H1 (cell line): ENCODE measurements around the gene CUX1. TPM values are rescaled to one million over a fixed set of nuclear protein-coding genes. Genes with fewer than 3 reads are reported as not detected.

Experiments
- CTCF ChIA-PET: fragments of 300-600 bp; sonication (Branson Sonifier 250); formaldehyde crosslinking; loops from one replicate; lab custom pipeline; 2021; ENCODE audit not compliant: partially characterized antibody; lab: Charles Lee
- POLR2A ChIA-PET: fragments of 300-600 bp; sonication (Branson Sonifier 250); formaldehyde crosslinking; loops from one replicate; lab custom pipeline; 2021; ENCODE audit warnings: inconsistent platforms; ENCODE audit not compliant: partially characterized antibody; lab: Charles Lee
- DNase-seq, 2 experiments: peaks; one replicate each; pipeline versions ENCODE4 v3.0.0 to v3.0.0-alpha.2; 2010 to 2022; ENCODE audit warnings: low spot score in 2 of 2, low read depth in 1 of 2, mixed read lengths in 1 of 2
- FAIRE-seq: peaks from 2 replicates; lab custom pipeline; 2011; peaks lifted over from hg19 to GRCh38; lab: Jason Lieb, UNC
- H2AFZ ChIP-seq: 2 replicates; pipeline ENCODE4 v1.8.1; 2012; ENCODE audit warnings: low read length, inconsistent platforms
- H2AK5ac ChIP-seq: 2 replicates; pipeline ENCODE4 v1.6.1; 2013; ENCODE audit warnings: low read depth, low read length
- H2BK120ac ChIP-seq: replicated peaks from 2 replicates; pipeline ENCODE3; 2013; ENCODE audit warnings: low read depth, low read length, inconsistent platforms
- H2BK12ac ChIP-seq: 2 replicates; pipeline ENCODE4 v1.6.1; 2013; ENCODE audit warnings: low read depth, low read length
- H2BK15ac ChIP-seq: 2 replicates; pipeline ENCODE4 v1.6.1; 2013; ENCODE audit warnings: low read length
- H2BK20ac ChIP-seq: 2 replicates; pipeline ENCODE4 v1.6.1; 2013; ENCODE audit warnings: low read length
- H2BK5ac ChIP-seq: 2 replicates; pipeline ENCODE4 v1.6.1; 2013; ENCODE audit warnings: low read depth, low read length
- H3K14ac ChIP-seq: 2 replicates; pipeline ENCODE4 v1.6.1; 2013; ENCODE audit warnings: inconsistent platforms; ENCODE audit not compliant: insufficient read length
- H3K18ac ChIP-seq: 2 replicates; pipeline ENCODE4 v1.6.1; 2013; ENCODE audit warnings: low read length; ENCODE audit errors: extremely low read depth
- H3K23ac ChIP-seq: 2 replicates; pipeline ENCODE4 v1.6.1; 2013; ENCODE audit warnings: inconsistent platforms; ENCODE audit not compliant: insufficient read length
- H3K23me2 ChIP-seq: 2 replicates; pipeline ENCODE4 v1.6.1; 2013; ENCODE audit warnings: low read depth, low read length
- H3K27ac ChIP-seq: 2 replicates; pipeline ENCODE4 v1.6.1; 2011; ENCODE audit warnings: low read depth, low read length, inconsistent platforms
- H3K27me3 ChIP-seq, 4 experiments: replicated peaks in 1 of 4; 1 replicate in 1 of 4; 2 replicates in 3 of 4; pipeline versions ENCODE4 v1.6.1 to v1.8.1; 2011 to 2013; ENCODE audit warnings: low read length in 3 of 4, mild to moderate bottlenecking in 3 of 4, inconsistent platforms in 2 of 4, mixed read lengths in 2 of 4, moderate library complexity in 1 of 4; ENCODE audit not compliant: control insufficient read depth in 3 of 4, insufficient read depth in 3 of 4; ENCODE audit errors: extremely low read depth in 1 of 4
- H3K36me3 ChIP-seq, 4 experiments: 2 replicates each; pipeline versions ENCODE4 v1.6.1 to v1.8.1; 2011 to 2013; ENCODE audit warnings: mild to moderate bottlenecking in 4 of 4, low read length in 3 of 4, moderate library complexity in 2 of 4, control low read depth in 1 of 4, inconsistent platforms in 1 of 4; ENCODE audit not compliant: insufficient read depth in 4 of 4, control insufficient read depth in 2 of 4
- H3K4ac ChIP-seq: replicated peaks from 2 replicates; pipeline ENCODE3; 2013; ENCODE audit warnings: low read length, low read depth, mixed read lengths, inconsistent platforms; ENCODE audit not compliant: insufficient read length
- H3K4me1 ChIP-seq, 4 experiments: replicated peaks in 1 of 4; 1 replicate in 1 of 4; 2 replicates in 3 of 4; pipeline versions ENCODE4 v1.6.1 to v1.8.1; 2011 to 2013; ENCODE audit warnings: low read length in 3 of 4, inconsistent platforms in 2 of 4, mixed read lengths in 1 of 4; ENCODE audit not compliant: insufficient read depth in 4 of 4, control insufficient read depth in 3 of 4
- H3K4me2 ChIP-seq, 2 experiments: 2 replicates each; pipeline versions ENCODE4 v1.6.1 to v1.8.1; 2011 to 2013; ENCODE audit warnings: low read depth in 2 of 2, low read length in 2 of 2, control low read depth in 1 of 2, inconsistent platforms in 1 of 2, mild to moderate bottlenecking in 1 of 2; ENCODE audit not compliant: insufficient read depth in 1 of 2
- H3K4me3 ChIP-seq, 4 experiments: fragments of 200-600, 300-600 bp in 1 of 4; sonication (generic), shearing (Covaris generic), sonication (Bioruptor Twin) in 1 of 4; 2 replicates each; pipeline versions ENCODE4 v1.5.1 to v1.8.1; 2011 to 2016; ENCODE audit warnings: low read length in 4 of 4, low read depth in 3 of 4, control low read depth in 2 of 4, inconsistent platforms in 2 of 4, mild to moderate bottlenecking in 2 of 4, mixed read lengths in 1 of 4, moderate library complexity in 1 of 4; ENCODE audit not compliant: insufficient read depth in 2 of 4; ENCODE audit errors: extremely low read depth in 1 of 4
- H3K56ac ChIP-seq: replicated peaks from 2 replicates; pipeline ENCODE3; 2013; ENCODE audit warnings: low read depth, mild to moderate bottlenecking, mixed read lengths, low read length, inconsistent platforms; ENCODE audit not compliant: insufficient read length
- H3K79me1 ChIP-seq: 2 replicates; pipeline ENCODE4 v1.6.1; 2013; ENCODE audit warnings: low read depth, low read length, control low read depth
- H3K79me2 ChIP-seq, 2 experiments: 2 replicates each; pipeline versions ENCODE4 v1.6.1 to v1.8.1; 2012 to 2013; ENCODE audit warnings: low read length in 2 of 2, mild to moderate bottlenecking in 2 of 2, inconsistent platforms in 1 of 2; ENCODE audit not compliant: insufficient read depth in 2 of 2, control insufficient read depth in 1 of 2
- H3K9ac ChIP-seq, 4 experiments: replicated peaks in 1 of 4; 1 replicate in 1 of 4; 2 replicates in 3 of 4; pipeline versions ENCODE4 v1.6.1 to v1.8.1; 2011 to 2013; ENCODE audit warnings: low read depth in 3 of 4, low read length in 3 of 4, control low read depth in 2 of 4, mild to moderate bottlenecking in 2 of 4, moderate library complexity in 2 of 4, inconsistent platforms in 1 of 4; ENCODE audit errors: extremely low read depth in 1 of 4
- H3K9me3 ChIP-seq, 2 experiments: 2 replicates each; pipeline versions ENCODE4 v1.6.1 to v1.8.1; 2012 to 2013; ENCODE audit warnings: mild to moderate bottlenecking in 2 of 2, moderate library complexity in 2 of 2, control low read depth in 1 of 2, inconsistent platforms in 1 of 2, low read depth in 1 of 2, low read length in 1 of 2, mixed read lengths in 1 of 2; ENCODE audit not compliant: insufficient read depth in 2 of 2
- H4K20me1 ChIP-seq, 2 experiments: replicated peaks in 1 of 2; 2 replicates each; pipeline versions ENCODE3 to v1.8.1; 2011 to 2013; ENCODE audit warnings: inconsistent platforms in 2 of 2, low read length in 2 of 2, mild to moderate bottlenecking in 1 of 2; ENCODE audit not compliant: insufficient read depth in 2 of 2, control insufficient read depth in 1 of 2
- H4K5ac ChIP-seq: 2 replicates; pipeline ENCODE4 v1.6.1; 2013; ENCODE audit warnings: low read length, low read depth, mixed read lengths, inconsistent platforms; ENCODE audit not compliant: insufficient read length
- H4K8ac ChIP-seq: 2 replicates; pipeline ENCODE4 v1.8.0; 2013; ENCODE audit warnings: mild to moderate bottlenecking, moderate library complexity, low read length, inconsistent platforms; ENCODE audit not compliant: insufficient read depth; ENCODE audit errors: extremely low read depth
- H4K91ac ChIP-seq: replicated peaks from 2 replicates; pipeline ENCODE3; 2013; ENCODE audit warnings: low read length, mixed read lengths, inconsistent platforms; ENCODE audit not compliant: insufficient read length
- ATF3 ChIP-seq: IDR thresholded peaks from 2 replicates; pipeline ENCODE4 v1.6.1; 2011; ENCODE audit warnings: low read depth, mild to moderate bottlenecking, low read length; ENCODE audit not compliant: insufficient read depth
- CTBP2 ChIP-seq: IDR thresholded peaks from 2 replicates; pipeline ENCODE4 v1.7.0; 2011; ENCODE audit warnings: borderline replicate concordance, mild to moderate bottlenecking, moderate library complexity, mixed read lengths, low read length; ENCODE audit not compliant: insufficient read depth, insufficient read length
- GTF2F1 ChIP-seq: IDR thresholded peaks from 2 replicates; pipeline ENCODE4 v1.6.1; 2012; ENCODE audit warnings: low read depth, low read length, improper control_type of control experiment, borderline replicate concordance
- HDAC6 ChIP-seq: IDR thresholded peaks from one replicate; pipeline ENCODE4 v1.7.1; 2012; ENCODE audit warnings: low read depth, mild to moderate bottlenecking, inconsistent platforms, low read length, moderate library complexity
- WGBS, 2 experiments: shearing (Covaris generic) in 1 of 2; methylation state at CpG; one replicate each; pipeline versions ENCODE4 v1.1.6 to v1.1.7; 2013 to 2015; ENCODE audit warnings: low lambda C conversion rate in 2 of 2, mixed read lengths in 2 of 2, inconsistent platforms in 1 of 2, low coverage in 1 of 2, missing lambda C conversion rate in 1 of 2; ENCODE audit not compliant: insufficient replicate concordance in 2 of 2, insufficient coverage in 1 of 2, insufficient read length in 1 of 2; ENCODE audit errors: extremely low coverage in 1 of 2, missing lambda C conversion rate in 1 of 2; 5-methylcytosine and 5-hydroxymethylcytosine counted together
- polyA plus RNA-seq, 7 experiments: library from polyadenylated mRNA; depleted of rRNA in 3 of 7; stranded (reverse) in 5 of 7; unstranded in 2 of 7; fragments of >200 nt in 5 of 7; fragments of 200-250 nt in 2 of 7; gene quantifications; 1 replicate in 5 of 7; 2 replicates in 1 of 7; 4 replicates in 1 of 7; pipeline versions ENCODE4 v1.2.1 to v1.2.3, GENCODE V29; 2011 to 2013; ENCODE audit warnings: missing spikeins in 2 of 7, mixed read lengths in 2 of 7
- total RNA-seq: library from RNA; stranded (reverse); fragmentation: NEBNext Ultra II Directional; extraction: Animal tissue kit (Norgen Biotek cat#: 25700); gene quantifications from 2 replicates; pipeline ENCODE4 v1.2.1, GENCODE V29; 2021

CUX1 gene
- total and polyA plus RNA-seq, 2 of the 8 experiments (the other 6 are each of a cell fraction or from before 2014, with no cell fraction given) = 21.6 to 65.9 TPM

GRCh38 chr7:102094316-102094650 is 276.9 kb downstream of the CUX1 start:
- TF ChIP-seq CTBP2 (no peak), ATF3 (no peak), HDAC6 (no peak), GTF2F1 (no peak)
- POLR2A ChIA-PET = interaction anchor here (2.0 kb wide), 1 partner anchor 14 kb away, joined by 5 read pairs; no protein-coding TSS in a partner anchor
- Histone ChIP-seq H3K4me1 (peaks cover 2 to 14% (median 7%) of the 10 kb centered on the region in 4 experiments; a peak in 6 of 7 replicates), H3K14ac (no peak overlapping the region), H2BK12ac (no peak overlapping the region), H2AK5ac (no peak overlapping the region), H4K8ac (no peak overlapping the region), H3K56ac (no peak overlapping the region), H3K4me2 (no peak overlapping the region), H3K23me2 (no peaks in the 10 kb centered on the region), H3K4me3 (no peak overlapping the region), H3K36me3 (no peaks in the 10 kb centered on the region), H3K18ac (no peak overlapping the region), H3K9ac (no peak overlapping the region), H4K5ac (no peak overlapping the region), H4K20me1 (peaks cover 0 to 2% of the 10 kb centered on the region in 2 experiments), H3K27me3 (no peaks in the 10 kb centered on the region), H3K23ac (no peak overlapping the region), H3K9me3 (no peaks in the 10 kb centered on the region), H2BK20ac (no peak overlapping the region), H2BK5ac (no peak overlapping the region), H3K4ac (no peak overlapping the region), H3K27ac (no peak overlapping the region), H2AFZ (no peak overlapping the region), H3K79me2 (peaks cover 0 to 6% of the 10 kb centered on the region in 2 experiments; a peak in 2 of 4 replicates), H2BK120ac (no peak overlapping the region), H4K91ac (no peak overlapping the region), H2BK15ac (no peak overlapping the region), H3K79me1 (no peaks in the 10 kb centered on the region; the same call in 1 of the 2 replicates)
- FAIRE-seq (no peak), DNase-seq (no peak)
- CTCF ChIA-PET = interaction anchor here (2.3 kb wide), 1 partner anchor 25 kb away, joined by 7 read pairs; no protein-coding TSS in a partner anchor
- 91% methylated on average over 4 of the region's 4 CpGs; no CpG with 5 or more reads in 1 of the 2 experiments for WGBS, 2 experiments
